Measurements from ENCODE around the gene SLIT2.

DNA sequence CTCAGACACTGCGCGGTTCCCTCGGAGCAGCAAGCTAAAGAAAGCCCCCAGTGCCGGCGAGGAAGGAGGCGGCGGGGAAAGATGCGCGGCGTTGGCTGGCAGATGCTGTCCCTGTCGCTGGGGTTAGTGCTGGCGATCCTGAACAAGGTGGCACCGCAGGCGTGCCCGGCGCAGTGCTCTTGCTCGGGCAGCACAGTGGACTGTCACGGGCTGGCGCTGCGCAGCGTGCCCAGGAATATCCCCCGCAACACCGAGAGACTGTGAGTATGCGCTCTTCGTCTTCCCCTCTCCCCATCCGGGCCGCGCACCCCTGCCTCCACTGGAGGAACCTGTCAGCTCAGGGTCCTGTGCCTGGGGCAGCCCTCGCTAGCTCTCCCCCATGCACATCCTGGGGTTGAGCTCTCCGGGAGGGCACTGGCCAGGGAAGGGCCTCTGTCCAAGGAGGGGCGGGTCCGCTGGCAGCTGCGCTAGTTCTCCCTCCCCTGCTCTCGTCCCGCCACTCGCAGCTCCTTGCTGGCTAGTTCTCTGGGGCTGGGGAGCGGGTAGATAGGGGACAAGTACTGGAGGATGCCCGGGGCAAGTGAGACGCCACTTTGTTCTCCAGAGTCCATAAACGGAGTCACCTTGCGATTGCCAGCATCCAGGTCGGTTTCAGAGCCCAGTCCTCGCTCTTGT lies 2.2 kb downstream of the SLIT2 start:
- TF ChIP-seq ZNF274 (IDR thresholded peaks at IDR 0.05; ENCODE audit: low read depth, low read length) (no peak), YY1 (IDR thresholded peaks at IDR 0.05; ENCODE audit: insufficient read depth, insufficient read length) (no peak), SUZ12 (IDR thresholded peaks at IDR 0.05; ENCODE audit: extremely low read depth, insufficient read depth, insufficient read length) (peak; percentile 81)
